ENCODE results near the gene SET. TPM values are rescaled to one million over a fixed set of nuclear protein-coding genes. Genes with fewer than 3 reads are reported as not detected.

The SET gene
- total and polyA plus RNA-seq, 2 experiments from 2014 or later: 949 to 1,261 TPM

DNA sequence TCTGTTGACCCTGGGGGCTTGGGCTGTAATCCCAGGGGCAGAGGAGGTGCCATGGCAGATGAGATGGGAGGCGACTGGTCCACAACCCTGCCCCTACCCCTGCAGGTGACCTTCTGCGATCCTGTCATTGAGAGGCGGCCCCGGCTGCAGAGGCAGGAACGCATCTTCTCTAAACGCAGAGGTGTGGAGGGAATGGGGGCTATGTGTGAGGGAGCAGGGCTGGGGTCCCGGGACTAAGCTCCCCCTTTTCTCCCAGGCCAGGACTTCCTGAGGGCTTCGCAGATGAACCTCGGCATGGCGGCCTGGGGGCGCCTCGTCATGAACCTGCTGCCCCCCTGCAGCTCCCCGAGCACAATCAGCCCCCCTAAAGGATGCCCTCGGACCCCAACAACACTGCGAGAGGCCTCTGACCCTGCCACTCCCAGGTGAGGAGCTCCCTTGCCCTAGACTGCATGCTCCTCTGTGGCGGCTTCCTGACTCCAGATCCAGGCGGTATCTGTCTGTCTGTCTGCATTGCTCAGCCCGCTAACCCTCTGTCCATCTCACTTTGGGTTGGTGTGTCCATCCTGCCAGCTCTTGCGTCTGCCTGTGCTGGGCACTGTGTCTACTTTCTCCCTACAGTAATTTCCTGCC, 25.0 kb downstream of the SET start:
- H3K79me2 ChIP-seq (replicated peaks; ENCODE audit: insufficient read depth): no peaks in the 10 kb centered on the region
- TF ChIP-seq NANOG (IDR thresholded peaks at IDR 0.05; ENCODE audit: borderline replicate concordance) (no peak), ZNF114 (CRISPR knock-in tag; IDR thresholded peaks at IDR 0.05) (no peak), EZH2 (IDR thresholded peaks at IDR 0.05; ENCODE audit: low read depth, unreplicated experiment) (no peak), POLR2AphosphoS5 (IDR thresholded peaks at IDR 0.05; ENCODE audit: low read depth) (no peak), STAT1 (IDR thresholded peaks at IDR 0.05; ENCODE audit: unreplicated experiment) (no peak), ZNF331 (CRISPR knock-in tag; IDR thresholded peaks at IDR 0.05; ENCODE audit: low read depth) (no peak), JUNB (IDR thresholded peaks at IDR 0.05; ENCODE audit: unreplicated experiment) (no peak), CREB1 (CRISPR knock-in tag; IDR thresholded peaks at IDR 0.05; ENCODE audit: low read depth) (no peak), EZH2phosphoT487 (IDR thresholded peaks at IDR 0.05; ENCODE audit: unreplicated experiment) (no peak)
- TF ChIP-seq, protein P1, sequence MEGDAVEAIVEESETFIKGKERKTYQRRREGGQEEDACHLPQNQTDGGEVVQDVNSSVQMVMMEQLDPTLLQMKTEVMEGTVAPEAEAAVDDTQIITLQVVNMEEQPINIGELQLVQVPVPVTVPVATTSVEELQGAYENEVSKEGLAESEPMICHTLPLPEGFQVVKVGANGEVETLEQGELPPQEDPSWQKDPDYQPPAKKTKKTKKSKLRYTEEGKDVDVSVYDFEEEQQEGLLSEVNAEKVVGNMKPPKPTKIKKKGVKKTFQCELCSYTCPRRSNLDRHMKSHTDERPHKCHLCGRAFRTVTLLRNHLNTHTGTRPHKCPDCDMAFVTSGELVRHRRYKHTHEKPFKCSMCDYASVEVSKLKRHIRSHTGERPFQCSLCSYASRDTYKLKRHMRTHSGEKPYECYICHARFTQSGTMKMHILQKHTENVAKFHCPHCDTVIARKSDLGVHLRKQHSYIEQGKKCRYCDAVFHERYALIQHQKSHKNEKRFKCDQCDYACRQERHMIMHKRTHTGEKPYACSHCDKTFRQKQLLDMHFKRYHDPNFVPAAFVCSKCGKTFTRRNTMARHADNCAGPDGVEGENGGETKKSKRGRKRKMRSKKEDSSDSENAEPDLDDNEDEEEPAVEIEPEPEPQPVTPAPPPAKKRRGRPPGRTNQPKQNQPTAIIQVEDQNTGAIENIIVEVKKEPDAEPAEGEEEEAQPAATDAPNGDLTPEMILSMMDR (conservative IDR thresholded peaks at IDR 0.05; ENCODE audit: low read depth in 2 of 2): no peak
- TF ChIP-seq, protein P2, sequence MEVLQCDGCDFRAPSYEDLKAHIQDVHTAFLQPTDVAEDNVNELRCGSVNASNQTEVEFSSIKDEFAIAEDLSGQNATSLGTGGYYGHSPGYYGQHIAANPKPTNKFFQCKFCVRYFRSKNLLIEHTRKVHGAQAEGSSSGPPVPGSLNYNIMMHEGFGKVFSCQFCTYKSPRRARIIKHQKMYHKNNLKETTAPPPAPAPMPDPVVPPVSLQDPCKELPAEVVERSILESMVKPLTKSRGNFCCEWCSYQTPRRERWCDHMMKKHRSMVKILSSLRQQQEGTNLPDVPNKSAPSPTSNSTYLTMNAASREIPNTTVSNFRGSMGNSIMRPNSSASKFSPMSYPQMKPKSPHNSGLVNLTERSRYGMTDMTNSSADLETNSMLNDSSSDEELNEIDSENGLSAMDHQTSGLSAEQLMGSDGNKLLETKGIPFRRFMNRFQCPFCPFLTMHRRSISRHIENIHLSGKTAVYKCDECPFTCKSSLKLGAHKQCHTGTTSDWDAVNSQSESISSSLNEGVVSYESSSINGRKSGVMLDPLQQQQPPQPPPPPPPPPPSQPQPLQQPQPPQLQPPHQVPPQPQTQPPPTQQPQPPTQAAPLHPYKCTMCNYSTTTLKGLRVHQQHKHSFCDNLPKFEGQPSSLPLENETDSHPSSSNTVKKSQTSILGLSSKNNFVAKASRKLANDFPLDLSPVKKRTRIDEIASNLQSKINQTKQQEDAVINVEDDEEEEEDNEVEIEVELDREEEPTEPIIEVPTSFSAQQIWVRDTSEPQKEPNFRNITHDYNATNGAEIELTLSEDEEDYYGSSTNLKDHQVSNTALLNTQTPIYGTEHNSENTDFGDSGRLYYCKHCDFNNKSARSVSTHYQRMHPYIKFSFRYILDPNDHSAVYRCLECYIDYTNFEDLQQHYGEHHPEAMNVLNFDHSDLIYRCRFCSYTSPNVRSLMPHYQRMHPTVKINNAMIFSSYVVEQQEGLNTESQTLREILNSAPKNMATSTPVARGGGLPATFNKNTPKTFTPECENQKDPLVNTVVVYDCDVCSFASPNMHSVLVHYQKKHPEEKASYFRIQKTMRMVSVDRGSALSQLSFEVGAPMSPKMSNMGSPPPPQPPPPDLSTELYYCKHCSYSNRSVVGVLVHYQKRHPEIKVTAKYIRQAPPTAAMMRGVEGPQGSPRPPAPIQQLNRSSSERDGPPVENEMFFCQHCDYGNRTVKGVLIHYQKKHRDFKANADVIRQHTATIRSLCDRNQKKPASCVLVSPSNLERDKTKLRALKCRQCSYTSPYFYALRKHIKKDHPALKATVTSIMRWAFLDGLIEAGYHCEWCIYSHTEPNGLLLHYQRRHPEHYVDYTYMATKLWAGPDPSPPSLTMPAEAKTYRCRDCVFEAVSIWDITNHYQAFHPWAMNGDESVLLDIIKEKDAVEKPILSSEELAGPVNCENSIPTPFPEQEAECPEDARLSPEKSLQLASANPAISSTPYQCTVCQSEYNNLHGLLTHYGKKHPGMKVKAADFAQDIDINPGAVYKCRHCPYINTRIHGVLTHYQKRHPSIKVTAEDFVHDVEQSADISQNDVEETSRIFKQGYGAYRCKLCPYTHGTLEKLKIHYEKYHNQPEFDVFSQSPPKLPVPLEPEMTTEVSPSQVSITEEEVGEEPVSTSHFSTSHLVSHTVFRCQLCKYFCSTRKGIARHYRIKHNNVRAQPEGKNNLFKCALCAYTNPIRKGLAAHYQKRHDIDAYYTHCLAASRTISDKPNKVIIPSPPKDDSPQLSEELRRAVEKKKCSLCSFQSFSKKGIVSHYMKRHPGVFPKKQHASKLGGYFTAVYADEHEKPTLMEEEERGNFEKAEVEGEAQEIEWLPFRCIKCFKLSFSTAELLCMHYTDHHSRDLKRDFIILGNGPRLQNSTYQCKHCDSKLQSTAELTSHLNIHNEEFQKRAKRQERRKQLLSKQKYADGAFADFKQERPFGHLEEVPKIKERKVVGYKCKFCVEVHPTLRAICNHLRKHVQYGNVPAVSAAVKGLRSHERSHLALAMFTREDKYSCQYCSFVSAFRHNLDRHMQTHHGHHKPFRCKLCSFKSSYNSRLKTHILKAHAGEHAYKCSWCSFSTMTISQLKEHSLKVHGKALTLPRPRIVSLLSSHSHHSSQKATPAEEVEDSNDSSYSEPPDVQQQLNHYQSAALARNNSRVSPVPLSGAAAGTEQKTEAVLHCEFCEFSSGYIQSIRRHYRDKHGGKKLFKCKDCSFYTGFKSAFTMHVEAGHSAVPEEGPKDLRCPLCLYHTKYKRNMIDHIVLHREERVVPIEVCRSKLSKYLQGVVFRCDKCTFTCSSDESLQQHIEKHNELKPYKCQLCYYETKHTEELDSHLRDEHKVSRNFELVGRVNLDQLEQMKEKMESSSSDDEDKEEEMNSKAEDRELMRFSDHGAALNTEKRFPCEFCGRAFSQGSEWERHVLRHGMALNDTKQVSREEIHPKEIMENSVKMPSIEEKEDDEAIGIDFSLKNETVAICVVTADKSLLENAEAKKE (CRISPR knock-in tag; IDR thresholded peaks at IDR 0.05): no peak
- TF ChIP-seq, protein P3, sequence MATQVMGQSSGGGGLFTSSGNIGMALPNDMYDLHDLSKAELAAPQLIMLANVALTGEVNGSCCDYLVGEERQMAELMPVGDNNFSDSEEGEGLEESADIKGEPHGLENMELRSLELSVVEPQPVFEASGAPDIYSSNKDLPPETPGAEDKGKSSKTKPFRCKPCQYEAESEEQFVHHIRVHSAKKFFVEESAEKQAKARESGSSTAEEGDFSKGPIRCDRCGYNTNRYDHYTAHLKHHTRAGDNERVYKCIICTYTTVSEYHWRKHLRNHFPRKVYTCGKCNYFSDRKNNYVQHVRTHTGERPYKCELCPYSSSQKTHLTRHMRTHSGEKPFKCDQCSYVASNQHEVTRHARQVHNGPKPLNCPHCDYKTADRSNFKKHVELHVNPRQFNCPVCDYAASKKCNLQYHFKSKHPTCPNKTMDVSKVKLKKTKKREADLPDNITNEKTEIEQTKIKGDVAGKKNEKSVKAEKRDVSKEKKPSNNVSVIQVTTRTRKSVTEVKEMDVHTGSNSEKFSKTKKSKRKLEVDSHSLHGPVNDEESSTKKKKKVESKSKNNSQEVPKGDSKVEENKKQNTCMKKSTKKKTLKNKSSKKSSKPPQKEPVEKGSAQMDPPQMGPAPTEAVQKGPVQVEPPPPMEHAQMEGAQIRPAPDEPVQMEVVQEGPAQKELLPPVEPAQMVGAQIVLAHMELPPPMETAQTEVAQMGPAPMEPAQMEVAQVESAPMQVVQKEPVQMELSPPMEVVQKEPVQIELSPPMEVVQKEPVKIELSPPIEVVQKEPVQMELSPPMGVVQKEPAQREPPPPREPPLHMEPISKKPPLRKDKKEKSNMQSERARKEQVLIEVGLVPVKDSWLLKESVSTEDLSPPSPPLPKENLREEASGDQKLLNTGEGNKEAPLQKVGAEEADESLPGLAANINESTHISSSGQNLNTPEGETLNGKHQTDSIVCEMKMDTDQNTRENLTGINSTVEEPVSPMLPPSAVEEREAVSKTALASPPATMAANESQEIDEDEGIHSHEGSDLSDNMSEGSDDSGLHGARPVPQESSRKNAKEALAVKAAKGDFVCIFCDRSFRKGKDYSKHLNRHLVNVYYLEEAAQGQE (IDR thresholded peaks at IDR 0.05; ENCODE audit: unreplicated experiment): no peak
- Mint-ChIP-seq H3K4me1 (no peaks in the 10 kb centered on the region; the same call in 2 of the 3 replicates), H3K9me3 (no peaks in the 10 kb centered on the region), H3K27me3 (ENCODE audit: insufficient read depth, low read depth, poor library complexity) (peaks cover 11% of the 10 kb centered on the region), H3K4me3 (no peak overlapping the region), H3K27ac (no peak overlapping the region), H3K36me3 (ENCODE audit: low read depth) (peaks cover 8% of the 10 kb centered on the region)
- H3F3A ChIP-seq (replicated peaks; ENCODE audit: low read depth): no peaks in the 10 kb centered on the region
- H3K36me3 ChIP-seq (ENCODE audit: insufficient read depth): no peaks in the 10 kb centered on the region
- no peak overlapping the region for H2AFZ ChIP-seq
- no peak overlapping the region for H3K4me3 ChIP-seq
- no peak overlapping the region for H3K4me2 ChIP-seq
- no peak overlapping the region for H3K27ac ChIP-seq (ENCODE audit: low read depth)
- no peak for ATAC-seq
- no peaks in the 10 kb centered on the region for H3K9me2 ChIP-seq (ENCODE audit: insufficient read depth)
- H3K4me1 ChIP-seq (ENCODE audit: insufficient read depth): no peaks in the 10 kb centered on the region
- H3K27me3 ChIP-seq (ENCODE audit: insufficient read depth): no peaks in the 10 kb centered on the region
- DNase-seq (ENCODE audit: low spot score): no peak
- no peaks in the 10 kb centered on the region for H4K20me1 ChIP-seq (replicated peaks; ENCODE audit: insufficient read depth)

Measured in GM23338 (cell line).